ENCODE measurements around the gene DNAJB5.

DNA sequence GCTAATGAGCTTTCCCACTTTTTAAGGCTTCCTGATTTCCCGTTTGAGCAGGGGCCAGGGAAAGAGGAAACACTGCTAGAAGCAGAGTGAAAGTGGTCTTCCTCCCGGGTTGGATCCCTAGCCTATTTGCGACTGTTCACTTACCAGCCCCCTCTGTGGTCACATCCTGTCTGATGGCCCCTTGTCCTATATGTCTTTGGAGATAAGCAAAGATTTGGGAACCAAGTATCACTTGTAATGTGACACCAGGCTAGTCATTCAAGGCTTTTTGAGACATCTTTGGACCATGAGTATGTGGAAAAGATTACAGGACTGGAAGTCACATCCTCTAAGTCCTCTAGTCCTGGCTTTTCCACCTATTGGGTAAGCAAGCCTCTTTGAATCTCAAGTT is 6.1 kb downstream of the DNAJB5 start:
- TF ChIP-seq, protein P1, sequence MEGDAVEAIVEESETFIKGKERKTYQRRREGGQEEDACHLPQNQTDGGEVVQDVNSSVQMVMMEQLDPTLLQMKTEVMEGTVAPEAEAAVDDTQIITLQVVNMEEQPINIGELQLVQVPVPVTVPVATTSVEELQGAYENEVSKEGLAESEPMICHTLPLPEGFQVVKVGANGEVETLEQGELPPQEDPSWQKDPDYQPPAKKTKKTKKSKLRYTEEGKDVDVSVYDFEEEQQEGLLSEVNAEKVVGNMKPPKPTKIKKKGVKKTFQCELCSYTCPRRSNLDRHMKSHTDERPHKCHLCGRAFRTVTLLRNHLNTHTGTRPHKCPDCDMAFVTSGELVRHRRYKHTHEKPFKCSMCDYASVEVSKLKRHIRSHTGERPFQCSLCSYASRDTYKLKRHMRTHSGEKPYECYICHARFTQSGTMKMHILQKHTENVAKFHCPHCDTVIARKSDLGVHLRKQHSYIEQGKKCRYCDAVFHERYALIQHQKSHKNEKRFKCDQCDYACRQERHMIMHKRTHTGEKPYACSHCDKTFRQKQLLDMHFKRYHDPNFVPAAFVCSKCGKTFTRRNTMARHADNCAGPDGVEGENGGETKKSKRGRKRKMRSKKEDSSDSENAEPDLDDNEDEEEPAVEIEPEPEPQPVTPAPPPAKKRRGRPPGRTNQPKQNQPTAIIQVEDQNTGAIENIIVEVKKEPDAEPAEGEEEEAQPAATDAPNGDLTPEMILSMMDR (IDR thresholded peaks at IDR 0.05 in 8 of 11, conservative IDR thresholded peaks at IDR 0.05 in 3 of 11), result no peak
- TF ChIP-seq POLR2AphosphoS5 (IDR thresholded peaks at IDR 0.05) (no peak), POLR2A (IDR thresholded peaks at IDR 0.05) (no peak)

Measured in spleen (tissue), 7 donors.